GM15510 (cell line): ENCODE data around the gene CENPU.
A peak's percentile ranks its signal among the peaks of the same experiment; 100 is the strongest.

Experiments used
- POLR2A ChIP-seq: IDR thresholded peaks from 3 replicates; pipeline ENCODE4 v1.6.1; 2011; ENCODE audit warnings: borderline replicate concordance; ENCODE audit not compliant: insufficient read length; ENCODE audit errors: extremely low read depth

Gene CENPU

GRCh38 chr4:184733654-184734524 is at the start of gene CENPU:
TSS of gene CENPU (minus strand) at chr4:184734096. CDS start at chr4:184734062, 34 bp downstream.
- peak; percentile 75 for TF ChIP-seq POLR2A

GRCh38 chr4:184782731-184783373 is 49.0 kb upstream of the CENPU start:
- no peak for TF ChIP-seq POLR2A

- TF ChIP-seq POLR2A: no peak
These were observed 44.4 kb upstream of the CENPU start for GRCh38 chr4:184778325-184778724.

GRCh38 chr4:184776821-184777220 is 42.9 kb upstream of the CENPU start:
- TF ChIP-seq POLR2A: no peak

- no peak for TF ChIP-seq POLR2A
These were observed 42.1 kb upstream of the CENPU start for GRCh38 chr4:184775854-184776555.

GRCh38 chr4:184774152-184774551 is 40.3 kb upstream of the CENPU start:
- no peak for TF ChIP-seq POLR2A

- TF ChIP-seq POLR2A: no peak
These were observed 37.5 kb upstream of the CENPU start for GRCh38 chr4:184771416-184771815.

GRCh38 chr4:184769141-184769765 is 35.4 kb upstream of the CENPU start:
- no peak for TF ChIP-seq POLR2A

- TF ChIP-seq POLR2A: no peak
These were observed 34.4 kb upstream of the CENPU start for GRCh38 chr4:184768296-184768695.

- TF ChIP-seq POLR2A: no peak
These were observed 32.5 kb upstream of the CENPU start for GRCh38 chr4:184766446-184766845.

GRCh38 chr4:184765473-184766340 is 31.8 kb upstream of the CENPU start:
- no peak for TF ChIP-seq POLR2A

GRCh38 chr4:184764601-184765000 is 30.7 kb upstream of the CENPU start:
- no peak for TF ChIP-seq POLR2A

- no peak for TF ChIP-seq POLR2A
These were observed 29.4 kb upstream of the CENPU start for GRCh38 chr4:184763150-184763780.
